ENCODE data around the gene TESK1.
"Not testable (repeated sequence)": the region's sequence is repeated elsewhere in the genome, so short reads cannot be mapped to it uniquely, and the experiment has no call there.

Gene TESK1

GRCh38 chr9:35588506-35588905 is 16.6 kb upstream of the TESK1 start:
- not testable (repeated sequence) for H3K4me3 ChIP-seq (replicated peaks; ENCODE audit: low read depth, low read length); DNase-seq (ENCODE audit: low read depth)

GRCh38 chr9:35593581-35593980 is 11.5 kb upstream of the TESK1 start:
- no peak for TF ChIP-seq CTCF (IDR thresholded peaks at IDR 0.05; ENCODE audit: low read length, missing control alignments)
- H3K4me3 ChIP-seq (replicated peaks; ENCODE audit: low read depth, low read length), result no peak overlapping the region
- DNase-seq (ENCODE audit: low read depth), result no peak

GRCh38 chr9:35594471-35594870 is 10.6 kb upstream of the TESK1 start:
- no peak for DNase-seq (ENCODE audit: low read depth)
- no peak for TF ChIP-seq CTCF (IDR thresholded peaks at IDR 0.05; ENCODE audit: low read length, missing control alignments)
- H3K4me3 ChIP-seq (replicated peaks; ENCODE audit: low read depth, low read length), result no peak overlapping the region

- not testable (repeated sequence) for DNase-seq (ENCODE audit: low read depth); H3K4me3 ChIP-seq (replicated peaks; ENCODE audit: low read depth, low read length)
These were observed 8.2 kb upstream of the TESK1 start for GRCh38 chr9:35596907-35597306.

- H3K4me3 ChIP-seq (replicated peaks; ENCODE audit: low read depth, low read length), result no peak overlapping the region
- no peak for TF ChIP-seq CTCF (IDR thresholded peaks at IDR 0.05; ENCODE audit: low read length, missing control alignments)
- DNase-seq (ENCODE audit: low read depth), result no peak
These were observed 6.0 kb upstream of the TESK1 start for GRCh38 chr9:35598866-35599590.

GRCh38 chr9:35599763-35600604 is 5.1 kb upstream of the TESK1 start:
- no peak for DNase-seq (ENCODE audit: low read depth)
- no peak overlapping the region for H3K4me3 ChIP-seq (replicated peaks; ENCODE audit: low read depth, low read length)
- TF ChIP-seq CTCF (IDR thresholded peaks at IDR 0.05; ENCODE audit: low read length, missing control alignments), result peak; percentile 16

GRCh38 chr9:35603506-35603985 is 1.5 kb upstream of the TESK1 start:
- no peak for TF ChIP-seq CTCF (IDR thresholded peaks at IDR 0.05; ENCODE audit: low read length, missing control alignments)
- peak; percentile 90 for DNase-seq (ENCODE audit: low read depth)
- H3K4me3 ChIP-seq (replicated peaks; ENCODE audit: low read depth, low read length), result peak overlapping the region; percentile 50

Measured in fibroblast of pulmonary artery (primary cell).